Ecto neural progenitor cell (in vitro differentiated cells): ENCODE measurements around the gene PLEKHM1.
A peak's percentile ranks its signal among the peaks of the same experiment; 100 is the strongest.

Experiments
- DNase-seq: peaks from one replicate; pipeline ENCODE4 v3.0.0-alpha.2; 2018; ENCODE audit warnings: low spot score

The PLEKHM1 gene

GRCh38 chr17:45427181-45427835 is 63.2 kb downstream of the PLEKHM1 start:
- DNase-seq: no peak

DNA sequence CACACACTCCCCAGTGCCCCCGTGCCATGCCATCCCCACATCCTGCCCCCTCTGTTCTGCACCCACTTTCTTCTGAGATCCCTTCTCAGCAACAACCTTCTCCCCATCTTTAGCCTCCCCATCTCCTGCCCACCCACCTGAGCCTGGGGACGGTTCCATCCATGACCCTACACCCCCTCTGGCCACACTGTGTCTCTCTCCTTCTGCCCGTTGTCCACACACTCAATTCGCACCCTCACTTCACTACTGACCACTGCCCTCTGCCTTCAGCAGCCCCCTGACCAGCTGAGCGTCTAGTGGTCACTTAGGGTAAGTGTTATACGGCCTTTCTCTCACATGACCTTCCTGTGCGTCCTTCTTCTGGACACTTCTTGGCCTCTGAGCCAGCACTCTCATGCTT is 64.0 kb downstream of the PLEKHM1 start:
- DNase-seq: no peak

- DNase-seq: no peak
Observed at GRCh38 chr17:45425984-45426413, 64.5 kb downstream of the PLEKHM1 start.

DNA sequence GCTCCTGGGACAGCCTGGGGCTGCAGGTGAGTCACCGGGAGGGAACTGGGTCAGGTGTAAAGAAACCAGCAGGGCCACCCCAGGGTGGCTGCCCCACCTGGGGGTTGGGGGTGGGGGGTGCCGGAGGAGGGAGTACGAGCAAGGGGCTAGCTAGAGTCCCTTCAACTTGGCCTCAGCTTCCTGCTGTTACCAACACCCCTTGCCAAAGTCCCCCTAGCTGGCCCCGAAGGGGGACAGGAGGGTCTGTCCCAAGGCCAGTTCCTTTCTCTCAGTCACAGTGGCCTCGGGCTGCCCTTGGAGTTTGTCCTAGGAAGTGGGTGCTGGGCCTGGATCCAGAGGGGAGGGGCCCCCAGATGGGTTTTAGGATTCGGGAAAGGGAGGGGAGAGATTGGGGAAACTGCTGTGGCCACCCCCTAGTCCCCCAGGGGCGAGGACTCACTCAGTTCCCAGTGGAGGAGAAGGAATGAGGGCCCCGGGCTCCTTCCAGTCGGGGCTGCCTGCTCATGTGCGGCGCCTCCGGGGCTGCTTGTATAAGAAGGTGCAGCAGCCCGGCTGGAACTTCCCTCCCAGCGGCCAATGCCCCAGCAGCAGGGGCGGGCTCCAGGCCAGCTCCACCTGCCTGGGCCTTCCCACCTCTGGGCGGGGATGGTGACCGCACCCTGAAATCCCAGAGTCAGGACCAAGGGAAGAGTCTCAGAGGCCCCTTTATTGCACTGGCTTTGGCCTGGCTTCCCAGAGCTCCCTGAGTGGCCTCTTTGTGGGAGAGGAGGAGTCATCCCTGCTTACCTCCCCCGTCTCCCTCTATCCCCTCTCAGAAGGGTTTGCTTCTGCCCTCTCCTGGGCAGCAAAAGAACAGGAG is 65.2 kb downstream of the PLEKHM1 start:
- DNase-seq: peak; percentile 87

DNA sequence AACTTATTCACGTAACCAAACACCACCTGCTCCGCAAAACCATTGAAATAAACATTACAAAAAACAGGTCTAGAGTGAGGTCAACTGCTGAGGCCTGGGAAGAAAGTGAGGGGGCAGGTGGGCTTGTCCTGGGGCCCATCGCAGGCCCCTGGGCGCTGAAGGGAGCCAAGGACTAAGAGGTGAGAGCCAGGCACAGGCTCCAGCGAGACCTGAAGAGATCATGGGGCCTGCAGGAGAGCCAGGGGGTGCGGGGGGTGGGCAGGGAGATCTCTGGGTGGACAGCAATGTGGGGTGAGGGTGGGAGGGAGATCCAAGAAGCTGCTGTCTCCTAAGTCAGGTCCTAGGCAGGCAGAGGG is 65.8 kb downstream of the PLEKHM1 start:
- DNase-seq: no peak

DNA sequence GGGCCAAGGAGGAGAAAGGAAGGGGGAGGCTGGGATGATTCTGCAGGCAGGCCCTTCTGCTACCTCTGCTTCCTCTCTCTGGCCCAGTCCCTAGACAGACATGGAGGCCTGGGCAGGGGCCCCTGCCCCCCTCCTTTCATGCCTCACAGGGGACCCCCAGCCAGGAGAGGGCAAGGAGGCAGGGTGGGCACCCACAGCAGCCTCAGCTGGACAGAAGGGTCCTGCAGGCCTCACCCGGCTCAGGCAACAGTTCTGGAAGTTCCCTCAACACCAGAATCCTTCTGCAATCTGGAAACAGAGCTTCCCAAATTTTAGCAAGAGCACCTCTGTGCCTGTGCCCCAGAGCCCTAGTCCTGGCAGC is 66.6 kb downstream of the PLEKHM1 start:
- DNase-seq: no peak

DNA sequence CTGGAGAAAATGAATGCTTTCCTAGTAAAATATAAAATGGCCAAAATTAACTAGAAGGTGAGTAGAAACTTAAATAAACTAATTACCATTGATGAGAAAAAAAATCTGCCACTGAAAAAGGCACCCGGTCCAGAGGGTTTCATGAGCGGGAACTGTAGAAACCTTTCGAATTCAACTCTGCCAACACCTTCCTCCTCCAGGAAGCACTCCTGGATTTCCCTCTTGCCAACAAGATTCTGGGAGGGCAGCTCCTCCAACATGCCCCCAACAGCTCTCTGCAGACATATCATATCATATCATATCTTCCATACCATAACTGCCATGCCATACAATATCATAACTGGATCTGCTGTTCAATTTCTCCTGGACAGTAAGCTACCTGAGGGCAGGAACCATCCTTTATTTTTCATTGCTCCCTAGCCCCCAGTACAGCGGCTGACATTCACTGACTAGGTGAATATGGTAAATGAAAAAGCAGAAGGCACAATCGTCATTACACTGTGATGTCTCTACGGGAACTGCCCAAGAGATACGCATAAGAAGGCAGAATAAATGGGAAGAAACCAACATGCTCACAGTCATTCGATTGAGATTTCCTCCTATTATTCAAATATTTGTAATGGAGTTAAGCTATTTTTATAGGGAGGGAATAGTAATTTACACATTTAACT is 67.1 kb downstream of the PLEKHM1 start:
- no peak for DNase-seq

DNA sequence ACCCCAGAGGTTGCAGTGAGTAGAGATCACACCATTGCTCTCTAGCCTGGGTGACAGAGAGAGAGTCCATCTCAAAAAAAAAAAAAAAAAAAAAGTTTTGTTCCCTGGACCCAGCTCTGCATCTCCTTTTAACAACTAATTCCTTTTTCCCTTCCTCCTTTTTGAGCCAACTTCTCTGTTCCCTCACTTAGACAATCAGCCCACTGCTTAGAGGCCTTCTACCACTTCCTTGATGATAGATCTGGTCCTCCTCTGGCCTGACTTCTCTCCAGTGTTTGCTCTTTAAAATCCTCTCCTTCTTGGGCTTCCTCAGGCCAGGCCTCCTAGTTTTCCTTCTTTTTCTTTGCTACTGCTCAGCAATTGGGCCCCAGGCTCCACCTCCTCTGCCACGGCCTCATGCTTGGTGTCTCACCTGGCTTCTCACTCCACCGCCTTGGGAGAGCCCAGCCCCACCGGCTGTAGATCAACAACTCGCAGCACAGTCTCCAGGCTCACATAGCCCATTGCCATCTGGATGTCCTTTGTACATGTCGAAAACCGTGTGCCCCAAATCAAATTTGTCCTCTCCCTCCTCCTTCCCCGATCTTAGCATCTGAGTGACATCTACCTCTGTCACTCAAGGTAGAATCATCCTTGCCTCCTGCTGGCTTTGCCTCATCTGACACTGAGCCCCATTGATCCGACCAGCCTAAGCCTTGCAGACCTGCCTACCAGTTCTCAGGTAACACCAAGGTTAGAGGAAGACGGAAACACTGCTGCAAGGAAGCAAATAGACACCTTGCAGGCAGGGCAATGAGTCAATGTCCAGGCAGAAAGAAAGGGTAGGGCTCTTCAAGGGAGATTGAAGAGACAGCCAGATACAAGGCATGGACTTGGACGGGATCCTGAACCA is 75.3 kb downstream of the PLEKHM1 start:
- DNase-seq: peak; percentile 45

- no peak for DNase-seq
Observed at GRCh38 chr17:45413498-45413923, 77.0 kb downstream of the PLEKHM1 start.

- DNase-seq: no peak
Observed at GRCh38 chr17:45411348-45412105, 79.0 kb downstream of the PLEKHM1 start.

GRCh38 chr17:45410144-45411091 is 80.1 kb downstream of the PLEKHM1 start:
- DNase-seq: peak; percentile 55

DNA sequence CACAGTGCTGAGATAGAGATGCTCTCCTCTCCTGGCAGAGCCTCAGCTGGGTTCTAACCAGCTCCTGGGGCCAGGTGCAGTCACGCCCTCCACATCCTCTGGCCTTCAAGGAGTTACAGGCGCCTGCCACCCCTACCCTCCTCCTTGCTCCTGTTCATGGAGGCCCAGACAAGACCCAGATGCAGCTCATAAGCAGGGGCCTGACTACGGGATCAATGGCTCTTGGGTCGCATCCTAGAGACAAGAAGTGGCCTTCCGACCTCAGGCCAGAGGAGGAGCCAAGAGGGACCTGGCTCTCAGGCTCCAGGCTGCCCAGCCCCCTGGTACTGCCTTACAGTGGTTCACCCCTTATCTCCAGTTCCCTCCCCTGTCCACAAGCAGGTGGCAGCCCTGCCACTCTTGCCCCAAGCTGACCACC is 80.9 kb downstream of the PLEKHM1 start:
- peak; percentile 47 for DNase-seq

DNA sequence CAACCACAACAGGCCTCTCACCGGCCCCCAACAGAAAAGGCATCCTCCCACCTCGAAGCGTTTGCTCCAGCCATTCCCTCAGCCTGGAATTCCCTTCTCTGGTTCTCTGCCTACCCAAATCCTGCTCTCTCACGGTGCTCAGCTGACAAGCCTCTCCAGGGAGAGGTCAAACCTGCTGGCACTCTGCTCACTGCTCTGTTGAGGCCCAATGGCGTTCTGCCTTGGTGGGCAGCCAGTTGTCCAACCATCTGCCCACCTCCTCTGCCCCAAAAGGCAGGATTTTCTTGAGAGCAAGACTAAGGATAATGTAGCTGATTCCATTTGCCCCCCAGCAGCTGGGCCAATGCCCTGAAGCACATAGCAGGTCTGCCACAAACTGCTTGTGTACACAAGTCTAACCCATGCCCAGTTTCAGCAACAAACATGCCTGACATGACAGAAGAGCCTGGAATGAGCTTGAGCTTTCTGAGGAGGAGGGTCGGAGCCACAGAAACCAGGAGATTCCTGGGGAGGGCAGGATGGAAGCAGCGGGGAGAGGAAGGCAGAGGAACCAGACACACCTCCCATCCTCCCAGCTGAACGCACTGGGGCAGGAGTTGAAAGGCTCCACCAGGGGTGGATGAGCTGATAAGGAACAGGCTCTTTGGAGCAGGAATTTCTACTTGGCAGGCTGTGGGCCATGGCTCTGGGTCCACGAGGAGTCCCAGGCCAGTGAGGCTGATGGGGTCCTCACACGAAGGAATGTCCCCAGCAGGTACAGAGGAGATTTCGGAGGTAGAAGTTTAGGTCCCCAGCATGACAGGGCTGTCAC is 81.7 kb downstream of the PLEKHM1 start:
- DNase-seq: peak; percentile 49

GRCh38 chr17:45406107-45406506 is 84.4 kb downstream of the PLEKHM1 start:
- DNase-seq: no peak

DNA sequence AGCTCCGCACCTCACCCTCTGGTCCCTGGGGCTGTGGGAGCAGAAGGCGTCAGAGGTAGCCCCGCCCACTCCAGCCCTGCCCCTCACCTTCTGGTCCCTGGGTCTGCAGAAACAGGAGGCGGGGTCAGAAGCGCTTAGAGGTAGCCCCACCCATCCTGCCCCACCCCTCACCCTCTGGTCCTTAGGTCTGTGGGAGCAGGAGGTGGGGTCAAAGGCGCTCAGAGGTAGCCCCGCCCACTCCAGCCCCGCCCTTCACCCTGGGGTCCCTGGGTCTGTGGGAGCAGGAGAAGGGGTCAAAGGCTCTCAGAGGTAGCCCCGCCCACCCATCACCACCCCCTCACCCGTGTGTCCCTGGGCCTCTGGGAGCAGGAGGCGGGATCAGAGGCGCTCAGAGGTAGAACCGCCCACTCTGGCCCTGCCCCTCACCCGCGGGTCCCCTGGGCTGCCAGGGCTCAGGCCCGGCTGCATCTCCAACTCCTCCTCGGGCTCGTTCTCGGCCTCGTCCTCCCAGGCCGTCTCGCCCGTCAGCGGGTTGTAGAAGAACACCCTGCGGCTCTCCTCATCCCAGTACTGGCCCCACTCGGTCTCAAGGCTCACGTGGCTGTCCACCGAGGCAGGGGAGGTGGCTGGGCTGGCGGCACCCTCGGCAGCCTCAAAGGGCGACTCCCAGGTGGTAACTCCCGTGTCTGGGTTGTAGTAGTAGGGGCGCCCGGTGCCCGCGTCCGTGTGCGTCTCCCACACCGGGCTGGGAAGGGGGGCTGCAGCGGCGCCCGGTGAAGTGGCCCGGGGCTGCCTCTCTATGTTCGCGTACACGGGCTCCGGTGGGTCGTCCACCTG is 85.1 kb downstream of the PLEKHM1 start:
- DNase-seq: peak; percentile 99

DNA sequence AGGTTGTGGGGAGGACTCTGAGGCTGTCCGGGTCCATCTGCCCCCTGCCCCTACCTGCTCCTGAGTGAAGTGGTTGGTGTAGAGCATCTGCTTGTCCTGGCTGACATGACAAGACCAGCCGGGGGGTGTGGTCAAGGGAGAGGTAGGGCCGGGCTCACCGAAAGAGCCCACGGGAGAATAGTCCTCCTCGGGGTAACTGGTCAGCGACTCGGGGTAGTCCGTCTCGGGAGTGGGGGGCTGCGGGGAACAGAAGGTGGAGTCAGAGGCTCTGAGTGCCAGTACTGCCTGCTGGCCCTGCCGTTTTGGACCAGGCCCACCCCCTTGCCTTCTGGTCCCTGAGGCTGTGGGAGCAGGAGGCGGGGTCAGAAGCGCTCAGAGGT is 85.7 kb downstream of the PLEKHM1 start:
- DNase-seq: no peak

DNA sequence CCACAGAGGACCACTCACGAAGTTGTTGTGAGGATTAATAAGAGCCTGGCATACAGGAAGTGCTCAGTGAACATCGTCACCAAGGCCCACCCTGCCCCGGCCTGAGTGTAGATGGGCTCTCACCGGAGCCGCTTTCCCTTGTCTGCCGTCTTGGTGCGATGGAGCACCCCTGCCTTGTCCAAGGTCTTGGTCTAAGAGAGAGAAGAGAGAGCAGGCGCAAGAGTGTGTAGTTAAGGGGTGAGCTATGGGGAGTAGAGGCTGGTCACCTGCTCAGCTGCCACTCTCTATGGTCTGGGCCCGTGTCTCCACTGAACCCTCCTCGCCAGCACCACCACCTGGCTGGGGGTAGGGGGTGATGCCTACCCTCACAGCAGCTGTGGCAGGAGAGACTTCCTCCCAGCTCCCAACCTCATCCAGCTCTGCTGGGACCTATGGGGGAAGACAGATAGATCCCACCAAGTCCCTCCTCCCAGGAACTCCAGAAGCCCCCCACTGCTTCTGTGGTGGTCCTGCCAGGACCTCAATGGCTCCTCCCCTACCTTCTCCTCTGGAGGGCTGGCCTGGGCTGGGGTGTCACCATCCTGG is 86.5 kb downstream of the PLEKHM1 start:
- DNase-seq: peak; percentile 50

DNA sequence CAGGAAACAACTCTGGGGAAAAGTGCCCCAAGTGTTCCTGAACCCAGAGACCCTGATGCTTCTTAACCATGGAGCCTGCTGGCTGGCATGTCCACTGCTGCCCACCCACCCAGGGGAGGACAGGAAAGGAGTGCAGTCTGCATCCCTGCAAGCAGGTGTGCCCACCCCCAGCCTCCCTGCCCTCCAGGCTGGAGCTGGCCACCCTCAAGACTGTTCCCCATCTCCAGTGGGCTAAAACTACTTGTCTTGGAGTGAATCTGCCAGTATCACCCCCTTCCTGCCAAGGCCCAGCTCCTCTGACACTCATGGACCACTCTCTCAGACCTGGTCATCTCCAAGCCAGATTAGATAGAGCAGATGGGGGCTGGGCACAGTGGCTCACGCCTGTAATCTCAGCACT is 87.6 kb downstream of the PLEKHM1 start:
- no peak for DNase-seq
